Measurements from ENCODE around the gene GET3. TPM values are rescaled to one million over a fixed set of nuclear protein-coding genes. Genes with fewer than 3 reads are reported as not detected.

The GET3 gene
- total and polyA plus RNA-seq, 2 of the 13 experiments (the other 11 are each of a cell fraction or from before 2014, with no cell fraction given) = 57.7 to 59.4 TPM

DNA sequence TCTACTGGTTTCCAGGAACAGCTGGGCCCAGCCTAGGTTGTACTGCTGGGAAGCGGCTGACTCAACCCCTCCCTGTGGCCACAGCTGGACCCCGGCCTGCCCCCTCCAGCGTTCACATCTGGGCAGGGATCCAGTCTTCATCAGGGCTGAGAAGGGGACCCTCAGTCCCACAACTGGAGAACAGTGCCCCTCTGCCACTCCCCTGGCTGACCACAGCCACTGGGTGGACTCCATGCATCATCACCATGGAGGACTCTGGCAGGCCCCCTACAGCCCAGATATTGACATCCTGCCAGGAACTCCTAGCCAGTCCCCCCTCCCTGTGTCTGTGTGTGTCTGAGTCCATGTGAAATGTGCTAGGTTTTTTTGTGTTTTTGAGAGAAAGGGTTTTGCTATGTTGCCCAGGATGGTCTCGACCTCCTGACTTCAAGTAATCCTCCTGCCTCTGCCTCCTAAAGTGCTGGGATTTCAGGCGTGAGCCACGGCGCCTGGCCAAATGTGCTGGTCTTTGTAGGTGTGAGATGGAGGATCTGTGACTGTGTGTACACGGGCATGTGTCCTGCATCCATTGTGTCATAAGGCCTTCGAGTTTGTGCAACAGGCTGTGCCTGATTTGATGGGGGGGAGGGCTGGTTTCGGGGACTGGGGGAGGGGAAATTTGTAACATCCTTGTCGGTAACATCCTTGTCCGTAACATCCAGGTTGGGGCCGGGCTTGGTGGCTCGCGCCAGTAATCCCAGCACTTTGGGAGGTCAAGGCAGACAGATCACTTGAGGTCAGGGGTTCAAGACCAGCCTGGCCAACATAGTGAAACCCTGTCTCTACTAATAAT is 42.1 kb downstream of the GET3 start (continued):
- TF ChIP-seq, protein P1, sequence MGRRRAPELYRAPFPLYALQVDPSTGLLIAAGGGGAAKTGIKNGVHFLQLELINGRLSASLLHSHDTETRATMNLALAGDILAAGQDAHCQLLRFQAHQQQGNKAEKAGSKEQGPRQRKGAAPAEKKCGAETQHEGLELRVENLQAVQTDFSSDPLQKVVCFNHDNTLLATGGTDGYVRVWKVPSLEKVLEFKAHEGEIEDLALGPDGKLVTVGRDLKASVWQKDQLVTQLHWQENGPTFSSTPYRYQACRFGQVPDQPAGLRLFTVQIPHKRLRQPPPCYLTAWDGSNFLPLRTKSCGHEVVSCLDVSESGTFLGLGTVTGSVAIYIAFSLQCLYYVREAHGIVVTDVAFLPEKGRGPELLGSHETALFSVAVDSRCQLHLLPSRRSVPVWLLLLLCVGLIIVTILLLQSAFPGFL (CRISPR knock-in tag; IDR thresholded peaks at IDR 0.05) = no peak
- TF ChIP-seq, protein P2, sequence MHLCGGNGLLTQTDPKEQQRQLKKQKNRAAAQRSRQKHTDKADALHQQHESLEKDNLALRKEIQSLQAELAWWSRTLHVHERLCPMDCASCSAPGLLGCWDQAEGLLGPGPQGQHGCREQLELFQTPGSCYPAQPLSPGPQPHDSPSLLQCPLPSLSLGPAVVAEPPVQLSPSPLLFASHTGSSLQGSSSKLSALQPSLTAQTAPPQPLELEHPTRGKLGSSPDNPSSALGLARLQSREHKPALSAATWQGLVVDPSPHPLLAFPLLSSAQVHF (CRISPR knock-in tag; IDR thresholded peaks at IDR 0.05) = no peak
- TF ChIP-seq RXRA (CRISPR knock-in tag; IDR thresholded peaks at IDR 0.05) (no peak), CEBPG (CRISPR knock-in tag; IDR thresholded peaks at IDR 0.05) (0 out of 2 replicates have a peak, but pooled peaks have one; percentile 6), ZNF557 (CRISPR knock-in tag; IDR thresholded peaks at IDR 0.05) (no peak), ZNF441 (CRISPR knock-in tag; IDR thresholded peaks at IDR 0.05; ENCODE audit: borderline replicate concordance) (no peak), SP5 (CRISPR knock-in tag; IDR thresholded peaks at IDR 0.05; ENCODE audit: borderline replicate concordance, low read depth) (no peak), GABPB1 (CRISPR knock-in tag; IDR thresholded peaks at IDR 0.05) (0 out of 2 replicates have a peak, but pooled peaks have one; percentile 29), CREM (IDR thresholded peaks at IDR 0.05) (peak; percentile 20; the same call in 1 of the 2 replicates), CREM (CRISPR knock-in tag; IDR thresholded peaks at IDR 0.05) (no peak), AHR (CRISPR knock-in tag; IDR thresholded peaks at IDR 0.05) (no peak), ZNF605 (CRISPR knock-in tag; IDR thresholded peaks at IDR 0.05) (peak; percentile 29; the same call in 1 of the 2 replicates)
- TF ChIP-seq, protein P3, sequence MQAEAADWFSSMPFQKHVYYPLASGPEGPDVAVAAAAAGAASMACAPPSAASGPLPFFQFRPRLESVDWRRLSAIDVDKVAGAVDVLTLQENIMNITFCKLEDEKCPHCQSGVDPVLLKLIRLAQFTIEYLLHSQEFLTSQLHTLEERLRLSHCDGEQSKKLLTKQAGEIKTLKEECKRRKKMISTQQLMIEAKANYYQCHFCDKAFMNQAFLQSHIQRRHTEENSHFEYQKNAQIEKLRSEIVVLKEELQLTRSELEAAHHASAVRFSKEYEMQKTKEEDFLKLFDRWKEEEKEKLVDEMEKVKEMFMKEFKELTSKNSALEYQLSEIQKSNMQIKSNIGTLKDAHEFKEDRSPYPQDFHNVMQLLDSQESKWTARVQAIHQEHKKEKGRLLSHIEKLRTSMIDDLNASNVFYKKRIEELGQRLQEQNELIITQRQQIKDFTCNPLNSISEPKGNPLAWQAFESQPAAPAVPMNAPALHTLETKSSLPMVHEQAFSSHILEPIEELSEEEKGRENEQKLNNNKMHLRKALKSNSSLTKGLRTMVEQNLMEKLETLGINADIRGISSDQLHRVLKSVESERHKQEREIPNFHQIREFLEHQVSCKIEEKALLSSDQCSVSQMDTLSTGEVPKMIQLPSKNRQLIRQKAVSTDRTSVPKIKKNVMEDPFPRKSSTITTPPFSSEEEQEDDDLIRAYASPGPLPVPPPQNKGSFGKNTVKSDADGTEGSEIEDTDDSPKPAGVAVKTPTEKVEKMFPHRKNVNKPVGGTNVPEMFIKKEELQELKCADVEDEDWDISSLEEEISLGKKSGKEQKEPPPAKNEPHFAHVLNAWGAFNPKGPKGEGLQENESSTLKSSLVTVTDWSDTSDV (CRISPR knock-in tag; IDR thresholded peaks at IDR 0.05) = no peak
- TF ChIP-seq, protein P4, sequence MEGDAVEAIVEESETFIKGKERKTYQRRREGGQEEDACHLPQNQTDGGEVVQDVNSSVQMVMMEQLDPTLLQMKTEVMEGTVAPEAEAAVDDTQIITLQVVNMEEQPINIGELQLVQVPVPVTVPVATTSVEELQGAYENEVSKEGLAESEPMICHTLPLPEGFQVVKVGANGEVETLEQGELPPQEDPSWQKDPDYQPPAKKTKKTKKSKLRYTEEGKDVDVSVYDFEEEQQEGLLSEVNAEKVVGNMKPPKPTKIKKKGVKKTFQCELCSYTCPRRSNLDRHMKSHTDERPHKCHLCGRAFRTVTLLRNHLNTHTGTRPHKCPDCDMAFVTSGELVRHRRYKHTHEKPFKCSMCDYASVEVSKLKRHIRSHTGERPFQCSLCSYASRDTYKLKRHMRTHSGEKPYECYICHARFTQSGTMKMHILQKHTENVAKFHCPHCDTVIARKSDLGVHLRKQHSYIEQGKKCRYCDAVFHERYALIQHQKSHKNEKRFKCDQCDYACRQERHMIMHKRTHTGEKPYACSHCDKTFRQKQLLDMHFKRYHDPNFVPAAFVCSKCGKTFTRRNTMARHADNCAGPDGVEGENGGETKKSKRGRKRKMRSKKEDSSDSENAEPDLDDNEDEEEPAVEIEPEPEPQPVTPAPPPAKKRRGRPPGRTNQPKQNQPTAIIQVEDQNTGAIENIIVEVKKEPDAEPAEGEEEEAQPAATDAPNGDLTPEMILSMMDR (CRISPR knock-in tag; IDR thresholded peaks at IDR 0.05) = peak; percentile 51
- TF ChIP-seq, protein P5, sequence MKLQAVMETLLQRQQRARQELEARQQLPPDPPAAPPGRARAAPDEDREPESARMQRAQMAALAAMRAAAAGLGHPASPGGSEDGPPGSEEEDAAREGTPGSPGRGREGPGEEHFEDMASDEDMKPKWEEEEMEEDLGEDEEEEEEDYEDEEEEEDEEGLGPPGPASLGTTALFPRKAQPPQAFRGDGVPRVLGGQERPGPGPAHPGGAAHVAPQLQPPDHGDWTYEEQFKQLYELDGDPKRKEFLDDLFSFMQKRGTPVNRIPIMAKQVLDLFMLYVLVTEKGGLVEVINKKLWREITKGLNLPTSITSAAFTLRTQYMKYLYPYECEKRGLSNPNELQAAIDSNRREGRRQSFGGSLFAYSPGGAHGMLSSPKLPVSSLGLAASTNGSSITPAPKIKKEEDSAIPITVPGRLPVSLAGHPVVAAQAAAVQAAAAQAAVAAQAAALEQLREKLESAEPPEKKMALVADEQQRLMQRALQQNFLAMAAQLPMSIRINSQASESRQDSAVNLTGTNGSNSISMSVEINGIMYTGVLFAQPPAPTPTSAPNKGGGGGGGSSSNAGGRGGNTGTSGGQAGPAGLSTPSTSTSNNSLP (IDR thresholded peaks at IDR 0.05; ENCODE audit: low read depth, low read length) = no peak
- TF ChIP-seq, protein P6, sequence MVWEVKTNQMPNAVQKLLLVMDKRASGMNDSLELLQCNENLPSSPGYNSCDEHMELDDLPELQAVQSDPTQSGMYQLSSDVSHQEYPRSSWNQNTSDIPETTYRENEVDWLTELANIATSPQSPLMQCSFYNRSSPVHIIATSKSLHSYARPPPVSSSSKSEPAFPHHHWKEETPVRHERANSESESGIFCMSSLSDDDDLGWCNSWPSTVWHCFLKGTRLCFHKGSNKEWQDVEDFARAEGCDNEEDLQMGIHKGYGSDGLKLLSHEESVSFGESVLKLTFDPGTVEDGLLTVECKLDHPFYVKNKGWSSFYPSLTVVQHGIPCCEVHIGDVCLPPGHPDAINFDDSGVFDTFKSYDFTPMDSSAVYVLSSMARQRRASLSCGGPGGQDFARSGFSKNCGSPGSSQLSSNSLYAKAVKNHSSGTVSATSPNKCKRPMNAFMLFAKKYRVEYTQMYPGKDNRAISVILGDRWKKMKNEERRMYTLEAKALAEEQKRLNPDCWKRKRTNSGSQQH (CRISPR knock-in tag; IDR thresholded peaks at IDR 0.05; ENCODE audit: low read depth) = 0 out of 2 replicates have a peak, but pooled peaks have one; percentile 29
- TF ChIP-seq, protein P7, sequence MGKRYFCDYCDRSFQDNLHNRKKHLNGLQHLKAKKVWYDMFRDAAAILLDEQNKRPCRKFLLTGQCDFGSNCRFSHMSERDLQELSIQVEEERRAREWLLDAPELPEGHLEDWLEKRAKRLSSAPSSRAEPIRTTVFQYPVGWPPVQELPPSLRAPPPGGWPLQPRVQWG (CRISPR knock-in tag; IDR thresholded peaks at IDR 0.05; ENCODE audit: borderline replicate concordance, low read depth) = no peak

Measured in HepG2 (cell line).